ENCODE data around the gene RBCK1.

DNA sequence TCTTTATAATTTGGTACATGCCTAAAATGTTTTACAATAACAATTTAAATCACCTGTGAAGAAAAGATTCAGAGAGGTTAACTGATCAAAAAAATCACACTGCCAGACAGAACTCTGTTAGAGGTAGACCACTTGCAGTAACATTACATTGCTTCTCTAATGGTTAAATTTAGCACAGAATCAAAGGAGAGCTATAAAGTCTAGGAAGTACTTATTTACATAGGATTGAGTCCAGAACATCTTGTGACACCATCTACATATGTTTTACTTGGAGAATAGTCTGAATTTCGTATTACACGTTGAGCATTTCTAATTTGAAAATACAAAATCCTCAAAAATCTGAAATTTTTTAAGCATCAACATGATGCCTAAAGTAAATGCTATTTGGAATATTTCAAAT, 71.4 kb downstream of the RBCK1 start:
- TF ChIP-seq MXI1 (IDR thresholded peaks at IDR 0.05; ENCODE audit: borderline replicate concordance, low read depth, low read length) = no peak
- TF ChIP-seq, protein P1, sequence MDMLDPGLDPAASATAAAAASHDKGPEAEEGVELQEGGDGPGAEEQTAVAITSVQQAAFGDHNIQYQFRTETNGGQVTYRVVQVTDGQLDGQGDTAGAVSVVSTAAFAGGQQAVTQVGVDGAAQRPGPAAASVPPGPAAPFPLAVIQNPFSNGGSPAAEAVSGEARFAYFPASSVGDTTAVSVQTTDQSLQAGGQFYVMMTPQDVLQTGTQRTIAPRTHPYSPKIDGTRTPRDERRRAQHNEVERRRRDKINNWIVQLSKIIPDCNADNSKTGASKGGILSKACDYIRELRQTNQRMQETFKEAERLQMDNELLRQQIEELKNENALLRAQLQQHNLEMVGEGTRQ (IDR thresholded peaks at IDR 0.05; ENCODE audit: low read depth, low read length) = no peak
- TF ChIP-seq RFX5 (IDR thresholded peaks at IDR 0.05; ENCODE audit: low read depth, low read length) = no peak
- no peak for TF ChIP-seq CTCF (conservative IDR thresholded peaks at IDR 0.05; ENCODE audit: low read depth, low read length)
- TF ChIP-seq BHLHE40 (IDR thresholded peaks at IDR 0.05; ENCODE audit: low read depth, low read length) = no peak
- TF ChIP-seq RCOR1 (IDR thresholded peaks at IDR 0.05; ENCODE audit: insufficient replicate concordance, low read length) = no peak
- TF ChIP-seq RAD21 (IDR thresholded peaks at IDR 0.05; ENCODE audit: low read length) = no peak
- no peak for TF ChIP-seq FOS (IDR thresholded peaks at IDR 0.05; ENCODE audit: low read depth, low read length)
- no peak for TF ChIP-seq POLR2A (IDR thresholded peaks at IDR 0.05; ENCODE audit: low read depth, low read length)
- no peak for TF ChIP-seq ELK1 (IDR thresholded peaks at IDR 0.05; ENCODE audit: borderline replicate concordance, low read depth, low read length)
- no peak for TF ChIP-seq CEBPB (IDR thresholded peaks at IDR 0.05; ENCODE audit: low read depth, low read length)

Data from IMR-90 (cell line).